SU-DHL-6 (cell line): ENCODE data around the gene HOXA1.

Experiments
- H2AFZ ChIP-seq: fragments of 200-600 bp; sonication (generic); 2 replicates; pipeline ENCODE4 v1.6.1; 2014; ENCODE audit warnings: low read depth, mild to moderate bottlenecking, moderate library complexity, mixed read lengths, antibody characterized with exemption, low read length; ENCODE audit not compliant: severe bottlenecking
- H3F3A ChIP-seq: fragments of 200-600 bp; shearing (Covaris generic); 2 replicates; pipeline ENCODE4 v1.6.0; 2016; ENCODE audit warnings: antibody characterized with exemption, mild to moderate bottlenecking; ENCODE audit not compliant: insufficient read depth
- H3K27ac ChIP-seq: fragments of 200-600 bp; sonication (generic); 2 replicates; pipeline ENCODE4 v1.5.1; 2016; ENCODE audit warnings: low read depth, mild to moderate bottlenecking, low read length, moderate library complexity, mixed read lengths
- H3K27me3 ChIP-seq: fragments of 200-600 bp; sonication (generic), shearing (Covaris generic); 2 replicates; pipeline ENCODE4 v1.6.0; 2014; ENCODE audit warnings: mild to moderate bottlenecking, low read length
- H3K36me3 ChIP-seq: fragments of 200-600 bp; sonication (generic); 2 replicates; pipeline ENCODE4 v1.6.1; 2014; ENCODE audit warnings: mild to moderate bottlenecking, low read length, mixed read lengths
- H3K4me2 ChIP-seq: fragments of 300-600, 200-600 bp; shearing (Covaris generic), sonication (generic); 2 replicates; pipeline ENCODE4 v1.6.0; 2014; ENCODE audit warnings: low read length, low read depth, mild to moderate bottlenecking; ENCODE audit not compliant: poor library complexity, severe bottlenecking
- H3K4me3 ChIP-seq: fragments of 200-600 bp; sonication (generic); 2 replicates; pipeline ENCODE4 v1.5.1; 2014; ENCODE audit warnings: antibody characterized with exemption, low read length, mild to moderate bottlenecking, mixed read lengths; ENCODE audit not compliant: insufficient read depth, poor library complexity, severe bottlenecking
- H3K79me2 ChIP-seq: fragments of 200-600 bp; sonication (generic); 2 replicates; pipeline ENCODE4 v1.6.1; 2014; ENCODE audit warnings: mild to moderate bottlenecking, low read length, moderate library complexity; ENCODE audit not compliant: insufficient read depth
- H3K9ac ChIP-seq: fragments of 200-600 bp; sonication (generic); 2 replicates; pipeline ENCODE4 v1.7.0; 2014; ENCODE audit warnings: mild to moderate bottlenecking, low read length
- H3K9me2 ChIP-seq: fragments of 200-600 bp; sonication (generic); replicated peaks from 2 replicates; pipeline ENCODE4 v1.6.1; 2014; ENCODE audit warnings: low read length; ENCODE audit not compliant: insufficient read depth
- H3K9me3 ChIP-seq: fragments of 200-600 bp; sonication (generic); 2 replicates; pipeline ENCODE4 v1.6.1; 2014; ENCODE audit warnings: low read length, mixed read lengths; ENCODE audit not compliant: insufficient read depth
- H4K20me1 ChIP-seq: fragments of 200-600 bp; sonication (generic); 2 replicates; pipeline ENCODE4 v1.6.1; 2014; ENCODE audit warnings: low read depth, mild to moderate bottlenecking, antibody characterized with exemption, low read length, moderate library complexity, mixed read lengths
- CTCF ChIP-seq: fragments of 200-600 bp; sonication (generic); IDR thresholded peaks from one replicate; pipeline ENCODE4 v1.5.1; 2017; ENCODE audit warnings: antibody characterized with exemption, mild to moderate bottlenecking, low read length, moderate library complexity; ENCODE audit not compliant: insufficient read depth, poor library complexity, severe bottlenecking
- EZH2phosphoT487 ChIP-seq: fragments of 200-600 bp; sonication (generic), shearing (Covaris generic); conservative IDR thresholded peaks from 2 replicates; pipeline ENCODE4 v1.6.1; 2018; ENCODE audit warnings: mild to moderate bottlenecking, antibody characterized with exemption, low read length, moderate library complexity, mixed read lengths

HOXA1 gene

GRCh38 chr7:27080844-27081436 lies 14.9 kb downstream of the HOXA1 start:
- H3K9me3 ChIP-seq = no peaks in the 10 kb centered on the region
- no peak overlapping the region for H3K4me2 ChIP-seq
- H4K20me1 ChIP-seq = no peaks in the 10 kb centered on the region
- H3K4me3 ChIP-seq = no peak overlapping the region
- no peaks in the 10 kb centered on the region for H3K27me3 ChIP-seq
- no peaks in the 10 kb centered on the region for H3F3A ChIP-seq
- H3K27ac ChIP-seq = no peak overlapping the region
- TF ChIP-seq CTCF (no peak), EZH2phosphoT487 (no peak)
- no peaks in the 10 kb centered on the region for H3K9me2 ChIP-seq
- no peaks in the 10 kb centered on the region for H3K79me2 ChIP-seq
- H3K9ac ChIP-seq = no peak overlapping the region
- no peak overlapping the region for H2AFZ ChIP-seq
- H3K36me3 ChIP-seq = no peaks in the 10 kb centered on the region

GRCh38 chr7:27079234-27079975 lies 16.4 kb downstream of the HOXA1 start:
- Histone ChIP-seq H3K79me2 (no peaks in the 10 kb centered on the region), H2AFZ (no peak overlapping the region), H3K4me3 (no peak overlapping the region), H3K9ac (no peak overlapping the region), H3K27ac (no peak overlapping the region), H4K20me1 (no peaks in the 10 kb centered on the region), H3K27me3 (no peaks in the 10 kb centered on the region), H3K9me2 (no peaks in the 10 kb centered on the region), H3K9me3 (no peaks in the 10 kb centered on the region), H3F3A (no peaks in the 10 kb centered on the region), H3K4me2 (no peak overlapping the region), H3K36me3 (no peaks in the 10 kb centered on the region)
- no peak for TF ChIP-seq EZH2phosphoT487
- TF ChIP-seq CTCF = no peak

- no peak overlapping the region for H3K9ac ChIP-seq
- H3K9me2 ChIP-seq = no peaks in the 10 kb centered on the region
- H3K27me3 ChIP-seq = no peaks in the 10 kb centered on the region
- H3K36me3 ChIP-seq = no peaks in the 10 kb centered on the region
- no peak overlapping the region for H3K4me2 ChIP-seq
- no peak overlapping the region for H2AFZ ChIP-seq
- no peak overlapping the region for H3K27ac ChIP-seq
- no peaks in the 10 kb centered on the region for H3F3A ChIP-seq
- H4K20me1 ChIP-seq = no peaks in the 10 kb centered on the region
- H3K4me3 ChIP-seq = no peak overlapping the region
- TF ChIP-seq EZH2phosphoT487 (no peak), CTCF (no peak)
- no peaks in the 10 kb centered on the region for H3K9me3 ChIP-seq
- no peaks in the 10 kb centered on the region for H3K79me2 ChIP-seq
Observed at GRCh38 chr7:27078616-27079233, 17.1 kb downstream of the HOXA1 start.
